Dermis lymphatic vessel endothelial cell (primary cell): ENCODE measurements around the gene HTR3D. TPM values are rescaled to one million over a fixed set of nuclear protein-coding genes. Genes with fewer than 3 reads are reported as not detected.

Experiments
- total RNA-seq: library from RNA; depleted of rRNA; stranded (reverse); fragments of >200 nt; gene quantifications from 2 replicates; pipeline ENCODE4 v1.2.1, GENCODE V29; 2014

The HTR3D gene, protein sequence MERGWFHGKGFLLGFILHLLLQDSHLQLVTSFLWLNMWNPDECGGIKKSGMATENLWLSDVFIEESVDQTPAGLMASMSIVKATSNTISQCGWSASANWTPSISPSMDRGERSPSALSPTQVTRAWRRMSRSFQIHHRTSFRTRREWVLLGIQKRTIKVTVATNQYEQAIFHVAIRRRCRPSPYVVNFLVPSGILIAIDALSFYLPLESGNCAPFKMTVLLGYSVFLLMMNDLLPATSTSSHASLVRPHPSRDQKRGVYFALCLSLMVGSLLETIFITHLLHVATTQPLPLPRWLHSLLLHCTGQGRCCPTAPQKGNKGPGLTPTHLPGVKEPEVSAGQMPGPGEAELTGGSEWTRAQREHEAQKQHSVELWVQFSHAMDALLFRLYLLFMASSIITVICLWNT
- total RNA-seq: not detected in 2 replicates

GRCh38 chr3:184031187-184031792 is at the start of gene HTR3D:
TSS of gene HTR3D (plus strand) at chr3:184031742. CDS start at chr3:184031742, 0 bp downstream.

DNA sequence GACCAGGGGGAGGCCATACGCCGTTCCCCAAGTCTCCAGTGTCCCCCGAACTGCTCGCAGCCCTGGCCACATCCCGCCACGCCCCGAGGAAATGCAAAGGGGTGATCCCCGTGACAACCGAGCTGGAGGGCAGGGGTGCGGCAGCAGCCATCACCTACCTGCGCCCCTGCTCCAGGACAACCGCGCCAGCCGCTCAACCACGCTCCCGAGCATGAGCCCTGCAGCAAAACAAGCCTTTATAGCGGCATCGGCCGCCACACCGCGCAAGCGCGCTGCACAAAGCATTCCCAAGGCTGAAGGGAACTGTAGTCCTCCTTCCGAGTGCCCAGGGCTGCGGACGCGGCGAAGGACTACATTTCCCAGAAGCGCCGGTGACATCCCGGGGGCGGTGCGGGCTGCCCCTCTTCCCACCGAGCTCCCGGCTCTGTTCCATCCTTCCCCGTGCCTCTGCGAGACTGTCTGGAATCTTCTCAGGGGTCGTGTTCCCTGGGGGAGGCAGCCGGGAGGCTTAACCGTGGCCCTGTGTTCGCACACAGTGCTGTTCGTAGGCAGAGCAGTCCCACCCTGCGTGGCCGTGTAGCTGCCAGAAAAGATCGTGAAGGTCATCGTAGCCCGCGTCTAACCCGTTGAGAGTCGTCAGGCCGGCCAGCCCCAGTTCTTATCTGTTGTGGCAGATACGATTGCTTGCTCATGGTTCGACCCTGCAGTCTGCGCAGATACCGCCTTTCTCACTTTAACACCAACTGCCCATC is 13.7 kb upstream of the HTR3D start, which contains the start of gene ABCC5:
Gene ABCC5 (minus strand): TSS at position 213 of the 752 bp plus-strand sequence. CDS start 3,492 bp downstream, outside the sequence.

GRCh38 chr3:184052767-184053166 is 21.2 kb downstream of the HTR3D start, which contains the start of gene HTR3C:
TSS of gene HTR3C (plus strand) at chr3:184053047. CDS start at chr3:184053081, 34 bp downstream.

Other genes with a start within 250 kb of the HTR3D start
- gene MAP6D1, start 206.2 kb upstream of the HTR3D start, total RNA-seq: 0.43 and 0.69 TPM in 2 replicates
- gene PARL, start 146.9 kb upstream of the HTR3D start, total RNA-seq: 29.9 and 32.0 TPM in 2 replicates
- gene ABCC5, start 13.9 kb upstream of the HTR3D start, total RNA-seq: 10.6 and 19.1 TPM in 2 replicates
- gene HTR3C, start 21.3 kb downstream of the HTR3D start, total RNA-seq: under 0.01 and 0.09 TPM in 2 replicates
- not detected in 2 replicates for gene HTR3E, start 65.3 kb downstream of the HTR3D start, total RNA-seq
- 34.0 and 43.5 TPM in 2 replicates for gene EIF2B5, start 103.6 kb downstream of the HTR3D start, total RNA-seq
- 17.8 and 21.4 TPM in 2 replicates for gene DVL3, start 123.6 kb downstream of the HTR3D start, total RNA-seq
- 468 and 497 TPM in 2 replicates for gene AP2M1, start 143.1 kb downstream of the HTR3D start, total RNA-seq
- 49.1 and 53.1 TPM in 2 replicates for gene ABCF3, start 154.5 kb downstream of the HTR3D start, total RNA-seq
- gene VWA5B2, start 197.8 kb downstream of the HTR3D start, total RNA-seq: not detected in 2 replicates
- 17.8 and 21.1 TPM in 2 replicates for gene ALG3, start 217.2 kb downstream of the HTR3D start, total RNA-seq
- 2.6 and 4.0 TPM in 2 replicates for gene EEF1AKMT4, start 217.9 kb downstream of the HTR3D start, total RNA-seq
- gene CAMK2N2, start 229.8 kb downstream of the HTR3D start, total RNA-seq: not detected in 2 replicates
- gene ECE2, start 244.3 kb downstream of the HTR3D start, total RNA-seq: not detected in 2 replicates